ENCODE measurements around the gene CHST8.

DNA sequence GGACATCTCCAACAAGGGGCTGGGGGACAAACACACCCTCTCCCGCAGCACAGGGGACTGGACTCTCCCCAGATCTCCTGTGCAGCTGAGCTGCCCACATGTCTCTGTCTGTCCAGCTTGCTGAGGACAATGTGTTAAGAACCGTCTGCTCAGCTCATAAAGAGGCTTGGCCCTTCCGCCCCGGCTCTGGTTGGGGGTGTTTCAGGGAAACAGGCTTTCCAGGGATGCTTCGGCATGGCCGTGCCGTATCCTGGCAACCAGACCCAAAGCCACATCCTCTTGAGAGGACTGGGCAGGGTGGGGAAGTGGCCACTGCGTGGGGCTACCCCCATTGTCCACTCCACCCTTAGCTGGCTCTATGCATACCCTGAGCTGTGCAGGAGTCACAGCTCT is 41.1 kb upstream of the CHST8 start:
- no peak for TF ChIP-seq EZH2phosphoT487 (conservative IDR thresholded peaks at IDR 0.05; ENCODE audit: low read length)
- TF ChIP-seq, protein P1, sequence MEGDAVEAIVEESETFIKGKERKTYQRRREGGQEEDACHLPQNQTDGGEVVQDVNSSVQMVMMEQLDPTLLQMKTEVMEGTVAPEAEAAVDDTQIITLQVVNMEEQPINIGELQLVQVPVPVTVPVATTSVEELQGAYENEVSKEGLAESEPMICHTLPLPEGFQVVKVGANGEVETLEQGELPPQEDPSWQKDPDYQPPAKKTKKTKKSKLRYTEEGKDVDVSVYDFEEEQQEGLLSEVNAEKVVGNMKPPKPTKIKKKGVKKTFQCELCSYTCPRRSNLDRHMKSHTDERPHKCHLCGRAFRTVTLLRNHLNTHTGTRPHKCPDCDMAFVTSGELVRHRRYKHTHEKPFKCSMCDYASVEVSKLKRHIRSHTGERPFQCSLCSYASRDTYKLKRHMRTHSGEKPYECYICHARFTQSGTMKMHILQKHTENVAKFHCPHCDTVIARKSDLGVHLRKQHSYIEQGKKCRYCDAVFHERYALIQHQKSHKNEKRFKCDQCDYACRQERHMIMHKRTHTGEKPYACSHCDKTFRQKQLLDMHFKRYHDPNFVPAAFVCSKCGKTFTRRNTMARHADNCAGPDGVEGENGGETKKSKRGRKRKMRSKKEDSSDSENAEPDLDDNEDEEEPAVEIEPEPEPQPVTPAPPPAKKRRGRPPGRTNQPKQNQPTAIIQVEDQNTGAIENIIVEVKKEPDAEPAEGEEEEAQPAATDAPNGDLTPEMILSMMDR (IDR thresholded peaks at IDR 0.05; ENCODE audit: insufficient read depth, low read length, poor library complexity, severe bottlenecking) = no peak
